GM12801 (cell line): ENCODE results near the gene TMEM192.

Experiments
- TF ChIP-seq, protein P1 (sequence below): IDR thresholded peaks from one replicate; pipeline ENCODE4 v1.5.1; 2011; ENCODE audit warnings: control low read depth; ENCODE audit not compliant: insufficient read length; ENCODE audit errors: extremely low read depth

The TMEM192 gene

DNA sequence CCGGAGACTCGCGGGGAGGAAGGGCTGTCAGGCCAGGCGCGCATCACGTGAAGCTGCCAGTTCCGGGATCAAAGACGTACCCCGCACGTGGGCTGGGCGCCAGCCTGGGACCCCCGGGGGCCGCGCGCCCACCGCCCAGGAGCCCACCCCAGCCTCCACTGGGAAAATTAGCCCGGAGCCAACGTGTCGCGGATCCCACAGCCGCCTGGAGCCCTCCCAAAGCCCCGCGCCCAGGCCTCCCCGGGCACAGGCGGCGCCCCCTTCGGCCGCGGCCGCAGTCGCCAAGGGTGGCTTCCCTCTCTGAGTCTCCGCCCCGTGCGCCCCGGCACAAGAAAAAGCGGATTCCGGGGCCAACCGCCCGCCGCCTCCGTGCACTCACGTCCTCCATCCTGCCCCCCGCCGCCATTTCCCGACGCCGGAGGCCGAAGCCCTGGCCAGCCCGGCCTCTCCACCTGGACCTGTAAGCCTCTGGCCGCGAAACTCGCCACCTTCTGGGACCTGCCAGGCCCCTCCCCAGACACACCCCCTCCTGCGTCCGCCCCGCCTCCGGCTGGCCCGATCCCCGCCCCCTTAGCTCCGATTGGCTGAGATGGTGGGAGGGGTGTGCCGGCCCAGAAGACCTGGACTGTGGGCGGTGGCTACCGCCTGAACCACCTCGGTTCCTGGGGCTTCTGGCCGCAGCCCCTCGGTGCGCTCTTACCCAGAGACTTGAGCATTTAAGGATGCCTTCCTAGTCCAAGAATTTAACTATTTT is at the start of gene TMEM192:
Gene TMEM192, minus strand, starts transcription at position 493 of the 754 bp plus-strand sequence. Its CDS starts 87 bp downstream, at position 406.
- TF ChIP-seq, protein P1, sequence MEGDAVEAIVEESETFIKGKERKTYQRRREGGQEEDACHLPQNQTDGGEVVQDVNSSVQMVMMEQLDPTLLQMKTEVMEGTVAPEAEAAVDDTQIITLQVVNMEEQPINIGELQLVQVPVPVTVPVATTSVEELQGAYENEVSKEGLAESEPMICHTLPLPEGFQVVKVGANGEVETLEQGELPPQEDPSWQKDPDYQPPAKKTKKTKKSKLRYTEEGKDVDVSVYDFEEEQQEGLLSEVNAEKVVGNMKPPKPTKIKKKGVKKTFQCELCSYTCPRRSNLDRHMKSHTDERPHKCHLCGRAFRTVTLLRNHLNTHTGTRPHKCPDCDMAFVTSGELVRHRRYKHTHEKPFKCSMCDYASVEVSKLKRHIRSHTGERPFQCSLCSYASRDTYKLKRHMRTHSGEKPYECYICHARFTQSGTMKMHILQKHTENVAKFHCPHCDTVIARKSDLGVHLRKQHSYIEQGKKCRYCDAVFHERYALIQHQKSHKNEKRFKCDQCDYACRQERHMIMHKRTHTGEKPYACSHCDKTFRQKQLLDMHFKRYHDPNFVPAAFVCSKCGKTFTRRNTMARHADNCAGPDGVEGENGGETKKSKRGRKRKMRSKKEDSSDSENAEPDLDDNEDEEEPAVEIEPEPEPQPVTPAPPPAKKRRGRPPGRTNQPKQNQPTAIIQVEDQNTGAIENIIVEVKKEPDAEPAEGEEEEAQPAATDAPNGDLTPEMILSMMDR: no peak

DNA sequence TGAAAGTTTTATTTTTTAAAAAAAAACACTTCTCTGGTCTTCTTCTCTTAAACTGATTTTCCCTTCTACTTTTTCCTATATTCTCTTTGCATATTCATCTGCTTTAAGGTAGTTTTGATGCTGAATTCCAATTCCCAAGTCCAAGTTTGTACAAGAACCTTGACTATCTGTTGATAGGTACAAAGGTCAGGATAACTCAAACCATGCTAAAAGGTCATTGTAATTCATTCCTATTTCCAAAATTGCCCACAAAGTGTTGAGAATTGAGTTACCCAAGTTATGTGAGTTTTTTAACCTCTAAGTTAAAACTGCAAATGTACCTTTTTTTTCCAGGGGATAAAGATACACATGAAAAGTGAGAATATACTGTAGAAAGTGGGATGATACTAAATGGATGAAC is 46.1 kb upstream of the TMEM192 start:
- TF ChIP-seq, protein P1: no peak

GRCh38 chr4:165156906-165157305 is 44.2 kb upstream of the TMEM192 start:
- TF ChIP-seq, protein P1: no peak

DNA sequence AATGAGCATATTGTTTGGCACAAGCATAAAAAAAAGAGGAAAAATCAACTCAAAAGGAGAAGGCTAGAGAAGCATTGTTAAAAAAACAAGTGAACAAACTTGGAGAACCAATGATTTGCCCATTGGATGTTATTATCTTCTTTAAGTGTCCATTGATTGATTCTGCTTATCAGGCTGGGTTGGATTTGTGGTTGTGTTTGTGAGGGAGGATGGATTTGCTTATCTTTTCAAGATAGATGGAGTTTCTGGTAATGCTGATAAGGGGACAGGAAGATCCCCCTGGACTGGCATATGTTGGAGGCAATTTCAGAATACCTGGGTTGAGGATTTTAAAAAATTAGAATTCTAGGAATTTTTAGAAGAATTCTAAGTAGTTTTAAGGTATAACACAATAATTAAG is 41.8 kb upstream of the TMEM192 start:
- TF ChIP-seq, protein P1: no peak

- TF ChIP-seq, protein P1: no peak
Observed at GRCh38 chr4:165152527-165152926, 39.9 kb upstream of the TMEM192 start.

- TF ChIP-seq, protein P1: no peak
Observed at GRCh38 chr4:165151734-165152133, 39.1 kb upstream of the TMEM192 start.

GRCh38 chr4:165150545-165150944 is 37.9 kb upstream of the TMEM192 start:
- TF ChIP-seq, protein P1: no peak
